WERI-Rb-1 (cell line): ENCODE results near the gene DTNBP1.

ENCODE experiments used
- DNase-seq: peaks from one replicate; pipeline ENCODE4 v3.0.0-alpha.2; 2020
- H3K27ac ChIP-seq: fragments of 250-450 bp; sonication (Bioruptor Pico); 2 replicates; pipeline ENCODE4 v1.5.1; 2020; ENCODE audit warnings: mild to moderate bottlenecking, moderate library complexity
- H3K27me3 ChIP-seq: fragments of 250-450 bp; sonication (Bioruptor Pico); 2 replicates; pipeline ENCODE4 v1.5.1; 2021; ENCODE audit warnings: mild to moderate bottlenecking, low read depth, moderate library complexity; ENCODE audit not compliant: insufficient read depth, severe bottlenecking
- H3K36me3 ChIP-seq: fragments of 250-450 bp; sonication (Bioruptor Pico); 2 replicates; pipeline ENCODE4 v1.5.1; 2020; ENCODE audit warnings: mild to moderate bottlenecking, moderate library complexity
- H3K4me3 ChIP-seq: 2 replicates; pipeline ENCODE4 v1.5.1; 2011; ENCODE audit warnings: low read depth, mild to moderate bottlenecking, control low read depth, low read length
- H3K9me3 ChIP-seq: fragments of 250-450 bp; sonication (Bioruptor Pico); 2 replicates; pipeline ENCODE4 v1.5.1; 2021; ENCODE audit warnings: mild to moderate bottlenecking, moderate library complexity; ENCODE audit not compliant: severe bottlenecking
- CTCF ChIP-seq: IDR thresholded peaks from 2 replicates; pipeline ENCODE4 v1.5.1; 2011; ENCODE audit warnings: low read depth, mild to moderate bottlenecking, control low read depth, inconsistent platforms, low read length

DTNBP1 gene

GRCh38 chr6:15500901-15501825 lies 161.7 kb downstream of the DTNBP1 start:
- Histone ChIP-seq H3K4me3 (no peak overlapping the region), H3K9me3 (no peaks in the 10 kb centered on the region), H3K27ac (no peak overlapping the region), H3K27me3 (no peaks in the 10 kb centered on the region), H3K36me3 (peaks cover 83% of the 10 kb centered on the region)
- TF ChIP-seq CTCF: no peak
- DNase-seq: no peak

DNA sequence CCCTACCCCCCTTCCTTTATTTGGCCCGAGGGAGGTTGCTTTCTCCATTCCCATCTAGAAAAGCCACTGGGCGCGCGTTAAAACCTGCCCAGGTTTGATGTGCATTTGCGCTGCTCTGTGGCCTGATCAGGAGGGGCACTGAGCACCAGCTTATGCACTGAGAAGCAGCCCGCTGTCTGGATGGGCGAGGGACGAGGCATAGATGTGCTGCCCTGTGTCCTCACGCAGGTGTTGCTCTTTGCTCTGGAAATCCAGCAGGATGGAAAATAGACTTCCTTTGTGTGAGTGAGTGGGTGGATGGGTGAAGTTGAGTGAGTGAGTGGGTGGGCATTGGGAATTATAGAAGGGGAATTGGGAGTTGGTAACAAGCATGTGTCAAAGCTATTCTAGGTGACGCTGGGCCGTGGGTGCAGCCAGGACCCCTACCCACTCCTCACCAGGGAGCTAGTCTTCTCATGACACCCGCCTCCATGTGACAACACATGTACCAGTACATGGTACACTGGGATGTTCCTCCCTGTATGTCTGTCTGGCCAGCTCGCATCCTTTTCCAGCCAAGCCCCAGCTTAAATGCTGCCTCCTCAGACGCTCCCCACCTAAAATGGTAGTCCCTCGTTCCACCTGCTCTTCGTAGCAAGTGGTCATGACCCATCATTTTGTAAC lies 162.6 kb downstream of the DTNBP1 start:
- no peak for DNase-seq
- H3K27ac ChIP-seq: no peak overlapping the region
- peaks cover 83% of the 10 kb centered on the region for H3K36me3 ChIP-seq
- H3K4me3 ChIP-seq: no peak overlapping the region
- no peak for TF ChIP-seq CTCF
- H3K9me3 ChIP-seq: no peaks in the 10 kb centered on the region
- H3K27me3 ChIP-seq: no peaks in the 10 kb centered on the region

GRCh38 chr6:15499591-15499990 lies 163.2 kb downstream of the DTNBP1 start:
- Histone ChIP-seq H3K9me3 (no peaks in the 10 kb centered on the region), H3K4me3 (no peak overlapping the region), H3K36me3 (peaks cover 79% of the 10 kb centered on the region), H3K27ac (peak overlapping the region; percentile 2; the same call in 1 of the 2 replicates), H3K27me3 (no peaks in the 10 kb centered on the region)
- TF ChIP-seq CTCF: no peak
- no peak for DNase-seq

DNA sequence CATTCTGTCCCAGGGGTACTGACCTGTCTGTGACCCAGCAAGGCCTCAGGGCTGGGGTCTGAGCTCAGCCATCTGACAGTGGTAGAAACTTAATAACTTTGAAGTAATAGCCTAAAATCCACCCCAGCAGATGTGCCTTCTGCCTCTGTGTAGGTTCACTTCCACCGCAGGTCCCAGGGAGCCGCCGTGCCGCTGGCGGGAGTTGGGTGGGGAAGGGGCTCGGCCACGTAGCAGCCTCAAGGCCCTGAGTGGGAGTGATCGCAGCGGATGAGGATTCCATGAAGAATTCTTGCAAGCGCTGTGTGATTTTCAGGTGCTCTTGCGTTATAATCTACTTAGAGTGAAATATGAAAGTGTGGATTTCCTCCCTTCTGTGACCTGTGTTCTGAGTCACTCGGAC lies 163.7 kb downstream of the DTNBP1 start:
- H3K27ac ChIP-seq: peak overlapping the region; percentile 2
- no peaks in the 10 kb centered on the region for H3K9me3 ChIP-seq
- no peak overlapping the region for H3K4me3 ChIP-seq
- TF ChIP-seq CTCF: no peak
- H3K27me3 ChIP-seq: no peaks in the 10 kb centered on the region
- no peak for DNase-seq
- peaks cover 75% of the 10 kb centered on the region for H3K36me3 ChIP-seq

- H3K27ac ChIP-seq: peak overlapping the region; percentile 2; the same call in 1 of the 2 replicates
- no peak for TF ChIP-seq CTCF
- no peak for DNase-seq
- peaks cover 70% of the 10 kb centered on the region for H3K36me3 ChIP-seq
- H3K9me3 ChIP-seq: no peaks in the 10 kb centered on the region
- no peaks in the 10 kb centered on the region for H3K27me3 ChIP-seq
- no peak overlapping the region for H3K4me3 ChIP-seq
These were observed 164.2 kb downstream of the DTNBP1 start for GRCh38 chr6:15498640-15499039.
